GM04503 (cell line): ENCODE results near the gene ZNF629.
A peak's percentile ranks its signal among the peaks of the same experiment; 100 is the strongest.

ENCODE experiments used
- DNase-seq: peaks from one replicate; pipeline ENCODE4 v3.0.0-alpha.2; 2012; ENCODE audit warnings: low read depth

Gene ZNF629

DNA sequence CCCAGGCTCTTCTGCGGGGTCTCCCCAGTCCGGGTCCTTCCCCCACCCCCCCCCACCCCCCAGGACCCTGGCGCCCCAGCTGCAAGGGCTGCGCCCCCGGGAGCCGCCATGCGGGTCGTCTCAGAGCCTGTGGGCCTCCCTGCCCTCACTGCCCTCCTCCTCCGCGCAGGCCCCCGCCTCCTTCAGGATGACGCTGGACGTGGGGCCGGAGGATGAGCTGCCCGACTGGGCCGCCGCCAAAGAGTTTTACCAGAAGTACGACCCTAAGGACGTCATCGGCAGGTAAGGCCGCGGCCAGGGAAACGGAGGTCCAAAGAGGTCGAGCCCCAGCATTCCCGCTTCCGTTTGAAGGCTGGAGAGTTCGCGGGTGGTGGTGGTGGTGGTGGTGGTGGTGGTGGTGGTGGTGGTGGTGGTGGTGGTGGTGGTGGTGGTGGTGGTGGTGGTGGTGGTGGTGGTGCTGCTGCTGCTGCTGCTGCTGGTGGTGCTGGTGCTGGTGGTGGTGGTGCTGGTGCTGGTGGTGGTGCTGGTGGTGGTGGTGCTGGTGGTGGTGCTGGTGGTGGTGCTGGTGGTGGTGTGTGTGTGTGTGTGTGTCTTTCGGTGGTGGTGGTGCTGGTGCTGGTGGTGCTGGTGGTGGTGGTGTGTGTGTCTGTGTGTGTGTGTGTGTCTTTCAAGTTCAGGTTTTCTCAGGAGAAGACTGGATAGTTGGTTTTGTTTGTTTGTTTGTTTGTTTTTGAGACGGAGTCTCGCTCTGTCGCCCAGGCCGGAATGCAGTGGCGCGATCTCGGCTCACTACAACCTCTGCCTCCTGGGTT, 38.2 kb downstream of the ZNF629 start:
- DNase-seq, result no peak

DNA sequence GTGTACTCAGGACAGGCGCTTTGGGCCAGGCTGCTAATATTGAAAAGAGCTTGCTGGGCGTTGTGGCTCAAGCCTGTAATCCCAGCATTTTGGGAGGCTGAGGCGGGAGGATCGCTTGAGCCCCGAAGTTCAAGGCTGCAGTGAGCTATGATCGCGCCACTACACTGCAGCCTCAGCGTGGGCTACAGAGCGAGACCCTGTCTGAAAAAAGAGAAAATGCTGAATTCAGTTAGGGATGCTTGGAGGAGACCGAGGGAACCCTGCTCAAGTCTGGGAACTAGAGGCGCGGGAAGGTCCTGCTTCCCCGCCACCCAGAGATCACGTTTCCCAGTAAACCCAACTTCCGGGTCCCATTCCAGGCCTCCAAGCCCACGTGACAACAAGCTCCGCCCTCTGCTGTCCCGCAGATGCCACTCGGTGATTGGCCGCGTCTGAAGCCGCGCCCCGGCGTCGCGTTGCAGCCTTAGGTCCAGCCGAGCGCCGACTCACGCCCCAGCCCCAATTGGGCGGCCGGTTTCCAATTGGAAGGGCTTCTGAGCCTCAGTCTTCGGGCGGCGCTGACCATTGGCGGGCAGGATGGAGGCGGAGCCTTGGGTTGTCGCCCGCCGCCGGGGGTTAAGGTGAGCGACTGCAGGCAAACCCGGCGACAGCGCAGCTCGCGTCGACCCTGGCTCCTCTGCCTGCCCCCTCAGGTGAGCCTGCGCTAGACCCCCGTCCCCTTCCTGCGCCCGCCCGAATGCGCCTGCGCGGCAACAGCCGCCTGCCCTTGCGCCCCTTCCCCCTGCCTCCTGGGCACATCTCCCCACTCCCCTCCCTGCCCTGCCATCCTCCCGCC, 39.0 kb downstream of the ZNF629 start, which contains the start of gene PHKG2:
PHKG2 (plus strand) TSS at position 627 of the 835 bp plus-strand sequence. CDS start 396 bp downstream, outside the sequence.
- DNase-seq, result peak; percentile 93

DNA sequence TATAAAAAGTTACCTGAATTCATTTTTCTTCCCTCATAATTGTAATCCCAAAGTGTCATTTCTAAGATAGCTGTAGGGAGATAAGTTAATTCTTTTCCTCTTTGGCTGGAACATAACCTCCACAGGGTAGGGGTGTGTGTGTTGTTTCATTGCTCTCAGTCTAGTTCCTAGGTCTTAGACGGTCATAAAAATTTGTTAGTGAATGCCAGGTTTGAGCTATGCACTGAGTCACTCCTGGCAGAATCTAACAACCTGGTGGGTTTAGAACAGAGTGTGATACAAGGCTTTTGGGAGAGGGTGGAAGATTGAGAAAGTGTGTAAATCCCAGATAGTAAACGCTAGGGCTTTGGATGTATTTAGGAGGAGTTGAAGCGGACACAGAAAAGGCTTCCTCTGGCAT, 39.7 kb downstream of the ZNF629 start:
- DNase-seq, result peak; percentile 51

DNA sequence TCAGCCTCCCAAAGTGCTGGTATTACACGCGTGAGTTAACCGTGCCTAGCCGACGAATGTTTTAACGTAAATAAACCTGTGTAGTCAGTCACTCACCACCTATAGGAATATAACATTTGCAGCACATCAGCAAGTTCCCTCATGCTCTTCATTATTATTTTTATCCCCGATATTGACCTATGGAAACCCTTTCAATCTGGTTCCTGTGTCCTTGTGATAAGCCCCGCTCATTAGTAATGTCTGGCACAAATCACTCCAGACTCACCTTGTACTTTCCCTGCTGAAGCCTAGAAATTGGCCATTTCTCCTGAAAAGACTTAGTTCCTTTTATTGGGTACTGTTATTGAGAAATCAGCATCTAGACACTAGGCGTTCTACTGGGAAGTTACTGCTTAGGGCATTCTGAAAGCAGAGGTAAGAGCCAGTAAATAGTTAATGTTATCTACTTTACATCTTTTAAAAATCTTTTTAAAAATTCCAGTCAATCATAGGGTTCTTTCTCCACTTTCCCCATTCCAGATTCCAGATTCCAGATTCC, 40.3 kb downstream of the ZNF629 start:
- DNase-seq, result no peak

DNA sequence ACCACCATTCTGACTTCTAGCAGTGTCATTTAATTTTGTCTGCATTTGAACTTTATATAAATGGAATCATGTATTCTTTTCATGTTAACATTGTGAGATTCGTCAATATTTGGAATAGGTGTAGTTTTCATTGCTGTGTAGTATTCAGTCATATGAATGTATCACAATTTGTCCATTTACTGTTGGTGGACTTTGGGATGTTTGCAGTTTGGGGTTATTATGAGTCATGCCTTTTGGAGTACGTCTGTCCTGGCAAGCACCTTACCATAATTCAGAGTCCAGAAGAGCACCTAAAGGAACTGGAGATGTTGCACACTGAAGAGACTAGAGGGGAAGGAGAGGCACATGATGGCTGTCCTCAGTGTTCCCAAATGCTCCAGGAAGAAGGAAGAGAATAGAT, 41.9 kb downstream of the ZNF629 start:
- no peak for DNase-seq

DNA sequence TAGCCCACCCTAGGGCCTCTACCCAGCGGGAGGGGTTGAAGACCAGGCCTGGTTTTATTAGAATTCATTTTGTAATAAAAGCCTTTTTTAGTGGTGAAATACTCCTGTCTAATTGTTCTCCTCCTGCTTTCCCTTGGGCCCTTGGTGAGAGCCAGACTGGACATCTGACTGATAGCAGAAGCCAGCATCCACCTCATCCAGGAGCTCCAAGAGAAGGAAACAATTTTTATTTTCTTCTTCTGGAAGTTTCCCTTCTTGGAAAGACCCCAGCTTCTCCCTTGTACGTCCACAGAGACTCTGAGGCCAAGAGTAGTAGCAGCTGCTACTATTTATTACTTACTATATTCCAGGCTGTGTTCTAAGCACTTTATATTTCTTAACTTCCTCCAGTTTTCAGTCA, 42.8 kb downstream of the ZNF629 start:
- no peak for DNase-seq

DNA sequence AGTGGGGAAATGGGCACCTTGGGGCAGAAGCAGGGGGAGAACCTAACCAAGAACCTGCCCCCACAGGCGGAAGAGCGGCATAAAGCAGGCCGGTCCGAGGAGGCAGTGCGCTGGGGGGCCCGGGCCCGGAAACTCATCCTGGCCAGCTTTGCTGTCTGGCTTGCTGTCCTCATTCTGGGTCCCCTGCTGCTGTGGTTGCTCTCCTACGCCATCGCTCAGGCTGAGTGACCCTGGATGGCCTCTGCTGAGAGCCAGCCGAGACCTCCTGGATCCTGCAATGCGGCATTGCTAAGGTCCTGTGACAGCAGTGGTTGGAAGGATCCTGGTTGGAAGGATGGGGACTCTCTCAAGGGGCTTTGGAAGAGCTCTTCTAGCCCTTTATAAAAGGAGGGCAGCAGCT, 43.3 kb downstream of the ZNF629 start:
- DNase-seq, result no peak

DNA sequence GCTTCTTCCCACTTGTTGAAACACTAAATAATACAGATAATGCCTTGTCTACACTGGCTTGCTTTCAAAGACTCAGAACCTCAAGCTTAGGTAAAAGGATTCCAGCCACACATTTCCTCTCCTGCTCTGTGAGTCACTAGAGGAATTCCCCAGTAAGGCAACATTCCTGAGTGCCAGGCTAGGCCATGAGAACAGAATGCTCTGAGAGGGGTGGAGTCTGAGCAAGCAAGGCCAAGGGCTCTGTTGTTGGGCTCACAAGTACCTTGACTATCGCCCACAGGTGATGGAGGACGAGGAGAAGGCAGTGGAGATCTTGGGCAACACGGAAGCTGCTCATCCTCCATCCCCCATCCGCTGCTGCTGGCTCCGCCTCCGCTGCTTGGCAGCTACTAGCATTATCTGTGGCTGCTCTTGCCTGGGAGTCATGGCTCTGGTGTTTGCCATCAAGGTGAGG, 45.5 kb downstream of the ZNF629 start:
- peak; percentile 72 for DNase-seq

DNA sequence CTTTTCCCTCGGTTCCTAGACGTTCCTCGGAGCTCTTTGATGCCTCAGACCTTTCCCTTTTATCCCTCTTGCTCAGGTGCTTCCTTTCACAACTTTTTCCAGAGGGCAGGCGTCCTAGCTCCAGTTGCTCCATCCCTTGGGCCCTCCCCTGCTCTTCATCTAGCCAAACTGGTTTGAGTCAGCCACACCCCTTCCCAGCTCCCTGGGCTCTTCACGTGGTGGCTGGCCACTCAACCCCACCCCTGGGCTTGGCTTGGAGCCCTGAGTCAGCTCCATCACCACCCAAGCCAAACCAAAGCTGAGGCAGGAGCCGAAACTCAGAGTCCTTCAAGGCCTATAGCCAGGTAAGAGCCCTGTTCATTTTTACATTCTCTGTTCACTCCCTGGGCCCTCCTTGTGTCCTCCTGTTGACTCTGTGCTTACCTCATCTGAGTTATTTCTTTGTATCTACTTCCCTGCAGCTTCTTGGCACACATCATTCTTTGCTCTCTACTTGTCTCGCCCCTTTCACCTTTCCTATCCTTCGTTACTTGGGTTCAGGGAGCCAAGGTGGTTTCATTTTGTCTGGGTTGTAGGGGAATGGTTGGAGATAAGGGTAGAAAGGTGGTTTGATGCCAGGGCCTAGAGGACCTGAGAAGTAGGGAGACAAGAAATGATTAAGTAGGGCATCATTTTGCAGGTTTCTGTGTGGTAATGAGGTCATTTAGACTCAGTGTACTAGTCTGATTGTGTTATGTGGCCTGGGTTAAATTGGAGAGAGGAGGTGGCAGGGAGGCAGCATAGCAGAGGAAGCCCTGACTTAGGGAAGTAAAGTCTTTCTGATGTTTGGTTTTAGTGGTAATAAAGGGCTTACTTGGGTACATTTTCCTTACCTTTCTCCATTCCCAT, 46.4 kb downstream of the ZNF629 start:
- no peak for DNase-seq

DNA sequence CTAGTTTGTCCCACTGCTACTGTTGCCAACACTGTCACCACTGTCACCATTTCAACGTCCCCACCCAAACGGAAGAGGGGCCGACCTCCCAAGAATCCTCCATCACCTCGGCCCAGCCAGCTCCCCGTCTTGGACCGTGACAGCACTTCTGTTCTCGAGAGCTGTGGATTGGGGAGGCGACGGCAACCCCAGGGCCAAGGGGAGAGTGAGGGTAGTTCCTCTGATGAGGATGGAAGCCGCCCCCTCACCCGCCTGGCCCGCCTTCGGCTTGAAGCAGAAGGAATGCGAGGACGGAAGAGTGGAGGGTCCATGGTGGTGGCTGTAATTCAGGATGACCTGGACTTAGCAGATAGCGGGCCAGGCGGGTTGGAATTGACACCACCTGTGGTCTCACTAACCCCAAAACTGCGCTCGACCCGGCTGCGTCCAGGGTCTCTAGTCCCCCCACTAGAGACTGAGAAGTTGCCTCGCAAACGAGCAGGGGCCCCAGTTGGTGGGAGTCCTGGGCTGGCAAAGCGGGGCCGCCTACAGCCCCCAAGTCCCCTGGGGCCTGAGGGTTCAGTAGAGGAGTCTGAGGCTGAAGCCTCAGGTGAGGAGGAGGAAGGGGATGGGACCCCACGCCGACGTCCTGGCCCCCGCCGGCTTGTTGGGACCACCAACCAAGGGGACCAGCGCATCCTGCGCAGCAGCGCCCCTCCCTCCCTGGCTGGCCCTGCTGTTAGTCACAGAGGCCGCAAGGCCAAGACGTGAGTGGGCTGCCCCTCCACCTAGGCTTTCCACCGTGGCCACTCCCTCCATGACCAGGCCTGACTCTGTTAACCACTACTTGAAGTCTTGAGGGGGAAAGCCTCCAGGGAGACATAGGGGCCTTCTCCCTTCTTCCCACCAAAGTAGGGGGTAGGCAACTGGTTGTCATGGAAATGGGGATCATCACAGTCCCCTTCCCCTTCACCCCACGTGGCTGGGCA, 47.7 kb downstream of the ZNF629 start:
- DNase-seq, result no peak

DNA sequence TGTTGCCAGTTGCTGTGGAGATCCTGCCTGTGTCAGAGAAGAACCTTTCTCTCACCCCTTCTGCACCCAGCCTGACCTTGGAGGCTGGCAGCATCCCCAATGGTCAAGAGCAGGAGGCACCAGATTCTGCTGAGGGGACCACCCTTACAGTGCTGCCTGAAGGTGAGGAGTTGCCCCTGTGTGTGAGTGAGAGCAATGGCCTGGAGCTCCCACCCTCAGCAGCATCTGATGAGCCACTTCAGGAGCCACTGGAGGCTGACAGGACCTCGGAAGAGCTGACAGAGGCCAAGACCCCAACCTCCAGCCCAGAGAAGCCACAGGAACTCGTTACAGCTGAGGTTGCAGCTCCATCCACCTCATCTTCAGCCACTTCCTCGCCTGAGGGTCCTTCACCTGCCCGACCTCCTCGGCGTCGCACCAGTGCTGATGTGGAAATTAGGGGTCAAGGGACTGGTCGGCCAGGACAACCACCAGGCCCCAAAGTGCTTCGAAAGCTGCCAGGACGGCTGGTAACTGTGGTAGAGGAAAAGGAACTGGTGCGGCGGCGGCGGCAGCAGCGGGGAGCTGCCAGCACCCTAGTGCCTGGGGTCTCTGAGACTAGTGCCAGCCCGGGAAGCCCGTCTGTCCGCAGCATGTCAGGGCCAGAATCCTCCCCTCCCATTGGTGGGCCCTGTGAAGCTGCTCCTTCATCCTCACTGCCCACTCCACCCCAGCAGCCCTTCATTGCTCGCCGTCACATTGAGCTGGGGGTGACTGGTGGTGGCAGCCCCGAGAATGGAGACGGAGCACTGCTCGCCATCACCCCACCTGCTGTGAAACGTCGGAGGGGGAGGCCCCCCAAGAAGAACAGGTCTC, 49.0 kb downstream of the ZNF629 start:
- DNase-seq, result no peak

DNA sequence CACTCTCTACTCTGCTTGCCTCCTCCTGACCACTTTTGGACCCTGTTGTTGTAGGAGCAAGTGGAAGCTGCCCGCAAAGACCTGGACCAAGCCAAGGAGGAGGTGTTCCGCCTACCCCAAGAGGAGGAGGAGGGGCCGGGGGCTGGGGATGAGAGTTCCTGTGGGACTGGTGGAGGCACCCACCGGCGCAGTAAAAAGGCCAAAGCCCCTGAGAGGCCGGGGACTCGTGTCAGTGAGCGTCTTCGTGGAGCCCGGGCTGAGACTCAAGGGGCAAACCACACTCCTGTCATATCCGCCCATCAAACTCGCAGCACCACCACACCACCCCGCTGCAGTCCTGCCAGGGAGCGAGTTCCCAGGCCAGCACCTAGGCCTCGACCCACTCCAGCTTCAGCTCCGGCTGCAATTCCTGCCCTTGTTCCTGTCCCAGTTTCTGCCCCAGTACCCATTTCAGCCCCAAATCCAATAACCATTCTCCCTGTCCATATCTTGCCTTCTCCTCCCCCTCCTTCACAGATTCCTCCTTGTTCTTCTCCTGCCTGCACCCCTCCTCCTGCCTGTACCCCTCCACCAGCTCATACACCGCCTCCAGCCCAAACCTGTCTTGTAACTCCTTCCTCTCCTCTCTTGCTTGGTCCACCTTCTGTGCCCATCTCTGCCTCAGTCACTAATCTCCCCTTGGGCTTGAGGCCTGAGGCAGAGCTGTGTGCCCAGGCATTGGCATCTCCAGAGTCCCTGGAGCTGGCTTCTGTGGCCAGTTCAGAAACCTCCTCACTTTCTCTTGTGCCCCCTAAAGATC, 49.8 kb downstream of the ZNF629 start:
- no peak for DNase-seq

DNA sequence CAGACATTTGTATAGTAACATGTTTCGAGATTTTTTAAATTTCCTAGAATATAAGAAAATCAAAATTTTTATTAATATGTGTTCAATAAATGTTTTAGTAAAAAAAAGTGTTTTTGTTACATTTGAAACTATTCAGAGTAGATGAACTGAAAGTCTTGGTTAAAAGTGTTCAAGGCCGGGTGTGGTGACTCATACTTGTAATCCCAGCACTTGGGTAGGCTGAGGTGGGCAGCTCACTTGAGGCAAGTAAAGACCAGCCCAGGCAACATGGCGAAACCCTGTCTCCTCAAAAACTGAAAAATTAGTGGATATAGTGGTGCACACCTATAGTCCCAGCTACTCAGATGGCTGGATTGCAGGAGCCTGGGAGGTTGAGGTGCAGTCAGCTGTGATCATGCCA, 55.6 kb downstream of the ZNF629 start:
- DNase-seq, result no peak

DNA sequence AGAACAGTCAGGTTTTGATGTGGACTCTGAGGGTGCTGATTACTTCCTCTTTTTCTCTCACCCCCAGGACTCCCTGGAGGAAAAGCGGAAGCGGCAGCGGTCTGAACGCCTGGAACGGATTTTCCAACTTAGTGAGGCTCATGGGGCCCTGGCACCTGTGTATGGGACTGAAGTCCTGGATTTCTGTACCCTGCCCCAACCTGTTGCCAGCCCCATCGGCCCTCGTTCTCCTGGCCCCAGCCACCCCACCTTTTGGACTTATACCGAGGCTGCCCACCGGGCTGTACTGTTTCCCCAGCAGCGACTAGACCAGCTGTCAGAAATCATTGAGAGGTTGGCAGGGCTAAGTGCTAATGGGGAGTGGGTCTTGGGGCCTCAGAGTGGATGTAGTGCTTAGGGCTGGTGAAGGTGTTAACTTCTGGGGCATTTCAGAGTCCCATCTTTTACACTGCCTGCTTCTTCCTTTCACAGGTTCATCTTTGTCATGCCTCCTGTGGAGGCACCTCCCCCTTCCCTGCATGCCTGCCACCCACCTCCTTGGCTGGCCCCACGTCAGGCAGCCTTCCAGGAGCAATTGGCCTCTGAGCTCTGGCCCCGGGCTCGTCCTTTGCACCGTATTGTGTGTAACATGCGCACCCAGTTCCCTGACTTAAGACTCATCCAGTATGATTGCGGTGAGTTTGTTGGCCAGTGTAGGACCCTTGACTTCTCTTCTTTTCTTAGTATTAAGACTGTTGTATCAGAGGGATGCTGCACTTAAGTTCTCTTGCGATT, 57.9 kb downstream of the ZNF629 start:
- no peak for DNase-seq
